Liver (tissue), 2 donors: Measurements from ENCODE around the gene AAK1.

Experiments used
- CTCF ChIP-seq: fragments of 150-350 bp; IDR thresholded peaks from 2 replicates; pipeline ENCODE4 v1.5.1; 2017; ENCODE audit warnings: improper control_type of control experiment, low read depth, low read length; ENCODE audit not compliant: missing input control
- MAX ChIP-seq: IDR thresholded peaks from 2 replicates; pipeline ENCODE4 v1.6.1; 2016; ENCODE audit warnings: antibody characterized with exemption
- donor health status: healthy.

GRCh38 chr2:69685321-69686048 lies 41.9 kb upstream of the AAK1 start:
- no peak for TF ChIP-seq CTCF
- TF ChIP-seq MAX, result no peak
